Measurements from ENCODE around the gene SMPDL3A. TPM values are rescaled to one million over a fixed set of nuclear protein-coding genes. Genes with fewer than 3 reads are reported as not detected.
A peak's percentile ranks its signal among the peaks of the same experiment; 100 is the strongest.

Gene SMPDL3A
- total RNA-seq, 1 donor from 2014 or later, result 17.9 TPM

DNA sequence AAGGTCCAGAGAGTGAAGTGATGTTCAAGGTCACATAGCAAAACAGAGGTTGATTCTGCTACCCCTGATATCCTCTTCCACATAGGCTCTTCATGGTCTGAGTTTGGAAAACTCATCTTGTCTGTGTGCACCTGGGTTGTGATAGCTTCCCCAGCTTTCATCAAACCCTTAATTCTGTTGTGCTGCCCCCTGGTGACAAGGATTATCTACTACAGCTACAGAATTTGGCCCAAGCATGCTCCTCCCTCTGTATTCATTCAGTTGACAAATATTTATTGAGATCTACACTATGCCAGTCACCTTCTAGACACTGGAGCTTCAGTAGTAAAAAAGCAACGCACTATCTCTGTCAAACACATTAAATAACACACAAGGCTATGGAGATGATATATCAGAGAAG, 50.4 kb downstream of the SMPDL3A start:
- Histone ChIP-seq H3K36me3 (no peaks in the 10 kb centered on the region), H3K4me3 (no peak overlapping the region), H3K27ac (no peak overlapping the region), H3K9me3 (no peaks in the 10 kb centered on the region), H3K27me3 (ENCODE audit: low read depth) (no peaks in the 10 kb centered on the region), H3K4me1 (no peaks in the 10 kb centered on the region)
- DNase-seq (no peak), ATAC-seq (peak; percentile 75 to 83)
- TF ChIP-seq, protein P1, sequence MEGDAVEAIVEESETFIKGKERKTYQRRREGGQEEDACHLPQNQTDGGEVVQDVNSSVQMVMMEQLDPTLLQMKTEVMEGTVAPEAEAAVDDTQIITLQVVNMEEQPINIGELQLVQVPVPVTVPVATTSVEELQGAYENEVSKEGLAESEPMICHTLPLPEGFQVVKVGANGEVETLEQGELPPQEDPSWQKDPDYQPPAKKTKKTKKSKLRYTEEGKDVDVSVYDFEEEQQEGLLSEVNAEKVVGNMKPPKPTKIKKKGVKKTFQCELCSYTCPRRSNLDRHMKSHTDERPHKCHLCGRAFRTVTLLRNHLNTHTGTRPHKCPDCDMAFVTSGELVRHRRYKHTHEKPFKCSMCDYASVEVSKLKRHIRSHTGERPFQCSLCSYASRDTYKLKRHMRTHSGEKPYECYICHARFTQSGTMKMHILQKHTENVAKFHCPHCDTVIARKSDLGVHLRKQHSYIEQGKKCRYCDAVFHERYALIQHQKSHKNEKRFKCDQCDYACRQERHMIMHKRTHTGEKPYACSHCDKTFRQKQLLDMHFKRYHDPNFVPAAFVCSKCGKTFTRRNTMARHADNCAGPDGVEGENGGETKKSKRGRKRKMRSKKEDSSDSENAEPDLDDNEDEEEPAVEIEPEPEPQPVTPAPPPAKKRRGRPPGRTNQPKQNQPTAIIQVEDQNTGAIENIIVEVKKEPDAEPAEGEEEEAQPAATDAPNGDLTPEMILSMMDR (IDR thresholded peaks at IDR 0.05), result peak; percentile 60
- intact Hi-C loops (cut with DNase I), result loop anchor here (10.0 kb wide), 1 partner anchor 105 kb away; no protein-coding TSS in a partner anchor

DNA sequence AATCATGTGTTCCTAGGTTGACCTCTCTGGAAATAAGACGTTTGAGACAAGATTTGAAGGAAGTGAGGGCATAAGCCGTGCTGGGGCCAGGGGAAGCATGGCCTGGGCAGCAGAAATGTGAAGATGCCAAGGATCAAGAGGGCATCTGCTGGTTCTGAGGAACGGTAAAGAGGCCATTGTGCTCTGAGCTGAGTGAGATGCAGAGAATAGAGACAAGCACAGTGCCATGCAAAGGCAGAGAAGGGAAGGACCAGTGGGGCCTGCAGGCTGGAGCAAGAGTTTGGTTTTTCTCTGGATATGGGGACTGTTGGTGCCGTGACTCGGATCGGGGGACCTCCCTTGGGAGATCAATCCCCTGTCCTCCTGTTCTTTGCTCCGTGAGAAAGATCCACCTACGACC, 50.8 kb downstream of the SMPDL3A start:
- H3K27me3 ChIP-seq (ENCODE audit: low read depth), result no peaks in the 10 kb centered on the region
- TF ChIP-seq, protein P1 (IDR thresholded peaks at IDR 0.05), result no peak
- no peaks in the 10 kb centered on the region for H3K4me1 ChIP-seq
- DNase-seq, result no peak
- intact Hi-C loops (cut with DNase I), result loop anchor here (10.0 kb wide), 1 partner anchor 105 kb away; no protein-coding TSS in a partner anchor
- no peak overlapping the region for H3K4me3 ChIP-seq
- ATAC-seq, result no peak
- H3K27ac ChIP-seq, result no peak overlapping the region
- no peaks in the 10 kb centered on the region for H3K36me3 ChIP-seq
- no peaks in the 10 kb centered on the region for H3K9me3 ChIP-seq

DNA sequence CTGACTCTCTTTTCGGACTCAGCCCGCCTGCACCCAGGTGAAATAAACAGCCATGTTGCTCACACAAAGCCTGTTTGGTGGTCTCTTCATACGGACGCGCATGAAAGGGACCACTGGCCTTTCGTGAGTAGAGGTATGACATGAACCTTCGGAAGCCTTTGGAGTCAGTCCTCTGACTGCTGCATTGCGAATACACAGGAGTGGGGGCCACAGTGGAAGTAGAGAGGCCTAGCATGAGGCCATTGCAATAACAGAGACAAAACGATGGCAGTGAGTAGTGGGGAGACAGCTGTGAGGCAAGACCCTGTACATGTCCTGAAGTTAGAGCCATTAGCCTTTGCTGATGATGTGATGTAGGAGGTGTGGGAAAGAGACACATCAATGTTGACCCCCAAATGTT, 56.4 kb downstream of the SMPDL3A start:
- Histone ChIP-seq H3K4me3 (no peak overlapping the region), H3K27me3 (ENCODE audit: low read depth) (no peaks in the 10 kb centered on the region), H3K9me3 (no peaks in the 10 kb centered on the region), H3K27ac (no peak overlapping the region), H3K4me1 (no peaks in the 10 kb centered on the region), H3K36me3 (no peaks in the 10 kb centered on the region)
- ATAC-seq (no peak), DNase-seq (no peak)
- intact Hi-C loops (cut with DNase I), result no loop called here
- TF ChIP-seq, protein P1 (IDR thresholded peaks at IDR 0.05), result no peak

DNA sequence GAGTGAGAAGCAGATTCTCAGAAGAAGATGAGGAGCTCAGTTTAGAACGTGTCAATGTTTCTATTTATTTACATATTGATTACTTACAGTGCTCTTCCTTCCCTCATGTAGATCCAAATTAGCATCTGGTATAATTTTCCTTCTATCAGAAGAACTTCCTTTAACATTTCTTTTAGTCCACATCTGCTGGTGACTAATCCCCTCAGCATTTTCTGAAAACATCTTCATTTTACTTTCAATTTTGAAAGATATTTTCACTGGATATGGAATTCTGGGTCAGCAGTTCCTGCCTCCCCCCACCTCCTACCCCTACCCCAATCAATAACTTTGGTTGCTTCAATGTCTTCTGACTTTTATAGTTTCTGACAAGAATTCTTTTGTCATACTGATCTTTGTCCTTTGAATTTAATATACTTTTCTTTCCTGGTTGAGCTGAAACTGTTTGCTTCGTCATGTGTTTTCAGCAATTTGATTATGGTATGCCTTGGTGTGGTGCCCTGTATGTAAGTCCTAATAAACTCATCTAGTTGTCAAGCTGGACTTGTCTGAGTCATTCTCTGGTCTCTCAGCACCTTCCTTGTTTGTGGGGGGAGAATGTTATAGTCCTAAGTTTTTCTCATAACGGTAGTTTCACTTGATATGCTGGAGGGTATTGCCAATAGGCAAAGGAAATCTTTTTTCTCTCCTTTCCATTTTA, 57.0 kb downstream of the SMPDL3A start:
- ATAC-seq (no peak), DNase-seq (no peak)
- Histone ChIP-seq H3K27ac (no peak overlapping the region), H3K4me1 (no peaks in the 10 kb centered on the region), H3K36me3 (no peaks in the 10 kb centered on the region), H3K9me3 (no peaks in the 10 kb centered on the region), H3K4me3 (no peak overlapping the region), H3K27me3 (ENCODE audit: low read depth) (no peaks in the 10 kb centered on the region)
- intact Hi-C loops (cut with DNase I), result no loop called here
- TF ChIP-seq, protein P1 (IDR thresholded peaks at IDR 0.05), result no peak

DNA sequence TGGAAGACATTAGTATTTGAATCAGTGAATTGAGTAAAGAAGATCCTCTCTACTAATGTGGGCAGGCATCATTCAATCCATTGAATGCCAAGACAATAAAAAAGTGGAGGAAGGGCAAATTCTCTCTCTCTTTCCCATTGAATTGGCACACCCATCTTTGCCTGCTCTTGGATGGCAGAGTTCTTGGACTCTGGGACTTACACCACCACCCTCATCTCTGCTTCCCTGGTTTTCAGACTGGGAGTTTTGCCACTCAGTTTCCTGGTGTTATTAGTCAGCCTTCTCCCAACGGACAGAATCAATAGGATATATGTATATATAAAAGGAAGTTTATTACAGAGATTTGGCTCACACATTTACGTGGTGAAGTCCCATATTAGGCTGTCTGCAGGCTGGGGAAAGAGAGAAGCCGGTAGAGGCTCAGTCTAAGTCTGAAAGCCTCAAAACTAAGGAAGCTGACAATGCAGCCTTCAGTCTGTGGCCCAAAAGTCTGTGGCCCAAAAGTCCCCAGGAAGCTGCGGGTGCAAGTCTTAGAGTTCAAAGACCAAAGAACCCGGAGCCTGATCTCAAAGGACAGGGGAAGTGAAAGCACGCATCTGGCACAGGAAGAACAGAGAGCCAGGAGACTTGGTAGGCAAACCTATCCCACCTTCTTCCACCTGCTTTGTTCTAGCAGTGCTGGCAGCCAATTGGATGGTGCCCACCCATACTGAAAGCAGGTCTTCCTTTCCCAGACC, 64.4 kb downstream of the SMPDL3A start:
- Histone ChIP-seq H3K9me3 (no peaks in the 10 kb centered on the region), H3K4me1 (no peaks in the 10 kb centered on the region), H3K4me3 (no peak overlapping the region), H3K27ac (no peak overlapping the region), H3K27me3 (ENCODE audit: low read depth) (no peaks in the 10 kb centered on the region), H3K36me3 (no peaks in the 10 kb centered on the region)
- TF ChIP-seq, protein P1 (IDR thresholded peaks at IDR 0.05), result no peak
- no peak for DNase-seq
- intact Hi-C loops (cut with DNase I), result no loop called here
- no peak for ATAC-seq

Other genes starting within 250 kb of the SMPDL3A start
- gene PKIB, start 178.9 kb upstream of the SMPDL3A start, total RNA-seq, result 3.2 TPM
- gene FABP7, start 9.5 kb upstream of the SMPDL3A start, total RNA-seq, result not detected
- gene CLVS2, start 207.0 kb downstream of the SMPDL3A start, total RNA-seq, result 0.03 TPM

Data from lower lobe of right lung (tissue), 2 donors.